Erythroblast (primary cell): Measurements from ENCODE around the gene NPW.

Experiments used
- GATA1 ChIP-seq: IDR thresholded peaks from 2 replicates; pipeline ENCODE4 v1.6.1; 2011; ENCODE audit warnings: low read depth, mild to moderate bottlenecking, control low read depth, low read length, moderate library complexity
- POLR2A ChIP-seq: IDR thresholded peaks from 2 replicates; pipeline ENCODE4 v1.6.1; 2011; ENCODE audit warnings: mild to moderate bottlenecking, low read length

DNA sequence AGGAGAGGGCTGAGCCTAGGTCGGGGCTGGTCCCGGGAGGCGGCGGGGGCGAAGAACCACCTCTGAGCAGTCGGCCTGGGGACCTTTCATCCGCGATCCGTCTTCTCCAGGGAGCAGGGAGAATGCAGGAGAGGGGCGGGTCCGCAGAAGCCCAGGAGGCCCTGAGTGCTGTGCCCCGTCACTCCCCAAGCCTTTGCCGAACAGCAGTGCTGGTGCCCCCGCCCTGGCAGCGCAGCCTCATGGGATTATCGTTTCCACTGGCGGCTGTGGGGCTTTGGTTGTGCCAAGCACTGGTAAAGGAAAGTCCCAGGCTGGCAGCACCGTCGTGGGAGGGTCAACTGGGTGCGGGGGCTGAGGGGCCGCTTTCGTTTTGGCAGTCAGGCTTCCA is 47.1 kb upstream of the NPW start:
- TF ChIP-seq POLR2A (no peak), GATA1 (no peak)
